MCF 10A (cell line): ENCODE data around the gene METTL16. TPM values are rescaled to one million over a fixed set of nuclear protein-coding genes. Genes with fewer than 3 reads are reported as not detected.
A peak's percentile ranks its signal among the peaks of the same experiment; 100 is the strongest.
"Not testable (repeated sequence)": the region's sequence is repeated elsewhere in the genome, so short reads cannot be mapped to it uniquely, and the experiment has no call there.

Source experiments
- BruUV-seq: library from RNA; stranded (reverse); fragments of 400-500 nt; replicated peaks from 2 replicates; lab custom pipeline; 2021; lab: Mats Ljungman, UMichigan
- CTCF ChIA-PET: fragments of 300-600 bp; sonication (Branson Sonifier 250); formaldehyde crosslinking; extraction: SDS; loops from one replicate; lab custom pipeline; 2021; ENCODE audit warnings: antibody characterized with exemption, inconsistent platforms; lab: Yijun Ruan, JAX
- POLR2A ChIA-PET: fragments of 300-600, 350-650 bp; sonication (Branson Sonifier 250); formaldehyde crosslinking; extraction: SDS; loops from one replicate; lab custom pipeline; 2020; ENCODE audit warnings: antibody characterized with exemption, inconsistent platforms; lab: Yijun Ruan, JAX
- DNase-seq: peaks from one replicate; pipeline ENCODE4 v3.0.0-alpha.2; 2018; ENCODE audit not compliant: unreplicated experiment
- H3K27ac Mint-ChIP-seq: one replicate; pipeline ENCODE4 v1.8.0; 2022; ENCODE audit warnings: mild to moderate bottlenecking, low read depth, mixed read lengths; ENCODE audit not compliant: unreplicated experiment
- H3K27me3 Mint-ChIP-seq: one replicate; pipeline ENCODE4 v1.8.0; 2022; ENCODE audit warnings: mixed read lengths; ENCODE audit not compliant: insufficient read depth, unreplicated experiment
- H3K36me3 Mint-ChIP-seq: one replicate; pipeline ENCODE4 v1.8.0; 2022; ENCODE audit warnings: mild to moderate bottlenecking, moderate library complexity, mixed read lengths; ENCODE audit not compliant: insufficient read depth, unreplicated experiment
- H3K4me1 Mint-ChIP-seq: one replicate; pipeline ENCODE4 v1.8.0; 2022; ENCODE audit warnings: mixed read lengths; ENCODE audit not compliant: insufficient read depth, unreplicated experiment
- H3K4me3 Mint-ChIP-seq: one replicate; pipeline ENCODE4 v1.8.0; 2022; ENCODE audit warnings: mild to moderate bottlenecking, moderate library complexity, mixed read lengths; ENCODE audit not compliant: unreplicated experiment
- H3K9me3 Mint-ChIP-seq: one replicate; pipeline ENCODE4 v1.8.0; 2022; ENCODE audit warnings: mixed read lengths; ENCODE audit not compliant: unreplicated experiment
- intact Hi-C: fragments of 100-400 bp; cut with micrococcal nuclease; formaldehyde crosslinking; loops from 2 replicates; pipeline ENCODE4 v1.14.1; 2022
- total RNA-seq: library from RNA; stranded (reverse); gene quantifications from 2 replicates; pipeline ENCODE4 v1.2.3, GENCODE V29; 2022
- TF ChIP-seq, protein P1 (sequence below): fragments of 200-600 bp; IDR thresholded peaks from one replicate; pipeline ENCODE4 v1.8.0; 2022; ENCODE audit warnings: antibody characterized with exemption, mild to moderate bottlenecking; ENCODE audit not compliant: unreplicated experiment

The METTL16 gene
- total RNA-seq, 1 experiment from 2014 or later = 41.4 TPM

- H3K4me1 Mint-ChIP-seq = no peaks in the 10 kb centered on the region
- intact Hi-C loops = no loop called here
- TF ChIP-seq, protein P1, sequence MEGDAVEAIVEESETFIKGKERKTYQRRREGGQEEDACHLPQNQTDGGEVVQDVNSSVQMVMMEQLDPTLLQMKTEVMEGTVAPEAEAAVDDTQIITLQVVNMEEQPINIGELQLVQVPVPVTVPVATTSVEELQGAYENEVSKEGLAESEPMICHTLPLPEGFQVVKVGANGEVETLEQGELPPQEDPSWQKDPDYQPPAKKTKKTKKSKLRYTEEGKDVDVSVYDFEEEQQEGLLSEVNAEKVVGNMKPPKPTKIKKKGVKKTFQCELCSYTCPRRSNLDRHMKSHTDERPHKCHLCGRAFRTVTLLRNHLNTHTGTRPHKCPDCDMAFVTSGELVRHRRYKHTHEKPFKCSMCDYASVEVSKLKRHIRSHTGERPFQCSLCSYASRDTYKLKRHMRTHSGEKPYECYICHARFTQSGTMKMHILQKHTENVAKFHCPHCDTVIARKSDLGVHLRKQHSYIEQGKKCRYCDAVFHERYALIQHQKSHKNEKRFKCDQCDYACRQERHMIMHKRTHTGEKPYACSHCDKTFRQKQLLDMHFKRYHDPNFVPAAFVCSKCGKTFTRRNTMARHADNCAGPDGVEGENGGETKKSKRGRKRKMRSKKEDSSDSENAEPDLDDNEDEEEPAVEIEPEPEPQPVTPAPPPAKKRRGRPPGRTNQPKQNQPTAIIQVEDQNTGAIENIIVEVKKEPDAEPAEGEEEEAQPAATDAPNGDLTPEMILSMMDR = no peak
- no peak for DNase-seq
- no peaks in the 10 kb centered on the region for H3K27me3 Mint-ChIP-seq
- no TSS peak for BruUV-seq
- no peak overlapping the region for H3K4me3 Mint-ChIP-seq
- no peak overlapping the region for H3K27ac Mint-ChIP-seq
- POLR2A ChIA-PET = no interaction called here
- CTCF ChIA-PET = no interaction called here
- peaks cover 33% of the 10 kb centered on the region for H3K36me3 Mint-ChIP-seq
- H3K9me3 Mint-ChIP-seq = no peaks in the 10 kb centered on the region
Measured at GRCh38 chr17:2445638-2446037, 66.0 kb downstream of the METTL16 start.

DNA sequence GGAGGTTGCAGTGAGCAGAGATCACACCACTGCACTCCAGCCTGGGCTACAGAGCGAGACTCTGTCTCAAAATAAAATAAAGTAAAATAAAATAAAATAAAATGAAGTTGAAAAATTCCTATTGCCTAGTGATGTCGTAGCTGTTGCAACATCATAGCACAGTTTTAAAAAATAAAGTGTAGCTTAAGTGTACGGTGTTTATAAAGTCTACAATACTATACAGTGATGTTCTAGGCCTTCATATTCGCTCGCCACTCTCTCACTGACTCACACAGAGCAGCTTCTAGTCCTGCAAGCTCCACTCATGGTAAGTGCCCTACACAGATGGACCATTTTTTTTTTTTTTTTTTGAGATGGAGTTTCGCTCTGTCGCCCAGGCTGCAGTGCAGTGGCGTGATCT lies 67.3 kb downstream of the METTL16 start:
- ChIA-PET POLR2A (interaction anchor here (0.7 kb wide), 1 partner anchor 44 kb away, joined by 4 read pairs; no protein-coding TSS in a partner anchor), CTCF (no interaction called here)
- H3K4me3 Mint-ChIP-seq = no peak overlapping the region
- BruUV-seq = no TSS peak
- intact Hi-C loops = no loop called here
- H3K27ac Mint-ChIP-seq = no peak overlapping the region
- peaks cover 43% of the 10 kb centered on the region for H3K36me3 Mint-ChIP-seq
- TF ChIP-seq, protein P1 = no peak
- H3K4me1 Mint-ChIP-seq = no peaks in the 10 kb centered on the region
- H3K9me3 Mint-ChIP-seq = no peaks in the 10 kb centered on the region
- no peak for DNase-seq
- no peaks in the 10 kb centered on the region for H3K27me3 Mint-ChIP-seq

- no TSS peak for BruUV-seq
- no peaks in the 10 kb centered on the region for H3K9me3 Mint-ChIP-seq
- intact Hi-C loops = no loop called here
- H3K4me3 Mint-ChIP-seq = no peak overlapping the region
- no peak overlapping the region for H3K27ac Mint-ChIP-seq
- POLR2A ChIA-PET = interaction anchor here (1.1 kb wide), 1 partner anchor 10 kb away, joined by 3 read pairs; no protein-coding TSS in a partner anchor
- CTCF ChIA-PET = no interaction called here
- H3K4me1 Mint-ChIP-seq = no peaks in the 10 kb centered on the region
- TF ChIP-seq, protein P1 = no peak
- no peak for DNase-seq
- H3K36me3 Mint-ChIP-seq = peaks cover 65% of the 10 kb centered on the region
- H3K27me3 Mint-ChIP-seq = no peaks in the 10 kb centered on the region
Measured at GRCh38 chr17:2442166-2442565, 69.5 kb downstream of the METTL16 start.

DNA sequence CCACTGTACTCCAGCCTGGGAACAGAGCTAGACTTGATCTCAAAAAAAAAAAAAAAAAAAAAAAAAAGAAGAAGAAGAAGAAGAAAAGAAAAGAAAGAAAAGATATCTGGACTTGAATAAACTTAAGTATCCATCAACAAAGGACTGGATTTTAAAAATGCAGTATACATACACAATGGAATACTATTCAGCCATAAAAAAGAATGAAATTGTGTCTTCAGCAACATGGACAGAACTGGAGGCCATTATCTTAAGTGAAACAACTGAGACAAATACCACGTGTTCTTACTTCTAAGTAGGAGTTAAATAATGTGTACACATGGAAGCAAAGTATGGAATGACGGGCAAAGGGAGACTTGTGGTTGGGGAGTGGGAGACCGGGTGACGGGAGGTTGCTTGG lies 70.8 kb downstream of the METTL16 start:
- no peak overlapping the region for H3K27ac Mint-ChIP-seq
- H3K9me3 Mint-ChIP-seq = no peaks in the 10 kb centered on the region
- no peak overlapping the region for H3K4me3 Mint-ChIP-seq
- ChIA-PET POLR2A (interaction anchor here (0.8 kb wide), 1 partner anchor 17 kb away, joined by 4 read pairs; no protein-coding TSS in a partner anchor), CTCF (interaction anchor here (1.0 kb wide), 1 partner anchor 59 kb away, joined by 4 read pairs; no protein-coding TSS in a partner anchor)
- H3K27me3 Mint-ChIP-seq = no peaks in the 10 kb centered on the region
- no peak for DNase-seq
- H3K4me1 Mint-ChIP-seq = no peaks in the 10 kb centered on the region
- no TSS peak for BruUV-seq
- peaks cover 71% of the 10 kb centered on the region for H3K36me3 Mint-ChIP-seq
- intact Hi-C loops = no loop called here
- TF ChIP-seq, protein P1 = no peak

GRCh38 chr17:2439997-2440396 lies 71.7 kb downstream of the METTL16 start:
- peak; percentile 52 for DNase-seq
- H3K27ac Mint-ChIP-seq, intact Hi-C loops, H3K27me3 Mint-ChIP-seq, H3K4me1 Mint-ChIP-seq, H3K9me3 Mint-ChIP-seq, BruUV-seq, H3K4me3 Mint-ChIP-seq: not testable (repeated sequence)
- H3K36me3 Mint-ChIP-seq = peaks cover 68% of the 10 kb centered on the region
- POLR2A ChIA-PET = interaction anchor here (0.5 to 1.5 kb wide), 2 partner anchors 16 to 17 kb away, joined by 3 to 4 read pairs; no protein-coding TSS in a partner anchor
- CTCF ChIA-PET = interaction anchor here (0.6 to 1.0 kb wide), 2 partner anchors 58 to 1082 kb away, joined by 3 to 4 read pairs; no protein-coding TSS in a partner anchor
